HUDEP-2 (cell line): ENCODE measurements around the gene TMEM156.

Source experiments
- DNase-seq, 76 experiments: peaks; one replicate each; lab custom pipeline; 2025; ENCODE audit not compliant: unreplicated experiment in 76 of 76; lab: John Stamatoyannopoulos, UW

Gene TMEM156

GRCh38 chr4:38930707-38931106 is 101.5 kb downstream of the TMEM156 start:
- no peak for DNase-seq

- no peak for DNase-seq
These were observed 102.0 kb downstream of the TMEM156 start for GRCh38 chr4:38930204-38930603.

DNA sequence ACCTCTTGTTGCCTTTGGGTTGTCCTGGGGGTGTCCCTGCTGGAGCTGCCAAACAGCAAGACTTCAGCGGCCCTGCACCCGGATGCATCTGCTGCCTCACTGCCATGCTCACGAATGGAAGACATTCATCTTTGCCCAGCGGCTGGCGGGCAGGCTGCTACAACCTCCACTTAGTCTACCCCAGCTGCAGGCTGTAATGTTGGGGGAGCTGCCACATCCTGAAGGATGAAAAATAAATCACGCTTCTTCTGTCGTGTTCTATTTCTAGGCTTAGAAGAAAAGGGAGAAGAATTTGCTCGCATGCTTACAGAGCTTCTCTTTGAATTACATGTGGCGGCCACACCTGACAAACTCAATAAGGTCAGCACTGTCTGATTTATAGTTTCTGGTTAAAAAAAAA is 103.2 kb downstream of the TMEM156 start:
- no peak for DNase-seq

DNA sequence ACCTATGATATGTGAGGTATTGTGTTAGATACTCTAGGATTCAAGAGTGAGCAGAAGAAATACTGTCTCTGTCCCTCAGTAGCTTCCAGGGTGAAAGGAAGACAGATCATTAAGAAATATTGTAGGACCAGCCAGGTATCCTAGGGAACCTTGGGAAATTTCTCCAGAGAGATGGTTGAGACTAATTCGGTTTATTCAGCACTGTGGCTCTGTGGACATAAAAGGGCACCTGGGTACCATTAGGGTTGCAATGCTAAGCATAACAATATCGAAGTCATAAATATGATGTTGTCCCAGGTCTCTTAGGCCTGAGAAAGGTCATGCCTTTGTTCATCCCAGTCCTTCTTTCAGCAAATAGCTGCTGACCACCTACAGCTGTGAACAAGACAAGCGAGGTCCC is 103.6 kb downstream of the TMEM156 start:
- no peak for DNase-seq

DNA sequence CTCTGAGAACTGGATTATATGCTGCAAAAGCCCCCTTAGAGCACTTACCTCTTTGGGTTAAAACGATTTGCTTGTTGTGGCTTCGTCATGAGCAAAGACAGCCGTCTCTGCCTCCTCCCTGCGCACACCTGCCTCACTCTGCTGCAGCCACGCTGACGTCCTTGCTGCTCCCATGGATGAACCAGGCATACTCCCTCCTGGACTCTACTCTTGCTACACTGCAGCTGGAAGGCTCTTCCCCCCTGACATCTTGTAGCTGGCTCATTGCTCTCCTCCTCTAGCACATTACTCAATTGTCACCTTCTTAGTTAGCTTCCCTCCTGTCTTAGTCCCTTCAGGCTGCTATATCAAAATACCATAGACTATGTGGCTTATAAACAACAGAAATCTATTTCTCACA is 105.3 kb downstream of the TMEM156 start:
- DNase-seq: no peak

- no peak for DNase-seq
These were observed 106.5 kb downstream of the TMEM156 start for GRCh38 chr4:38925492-38926413.

DNA sequence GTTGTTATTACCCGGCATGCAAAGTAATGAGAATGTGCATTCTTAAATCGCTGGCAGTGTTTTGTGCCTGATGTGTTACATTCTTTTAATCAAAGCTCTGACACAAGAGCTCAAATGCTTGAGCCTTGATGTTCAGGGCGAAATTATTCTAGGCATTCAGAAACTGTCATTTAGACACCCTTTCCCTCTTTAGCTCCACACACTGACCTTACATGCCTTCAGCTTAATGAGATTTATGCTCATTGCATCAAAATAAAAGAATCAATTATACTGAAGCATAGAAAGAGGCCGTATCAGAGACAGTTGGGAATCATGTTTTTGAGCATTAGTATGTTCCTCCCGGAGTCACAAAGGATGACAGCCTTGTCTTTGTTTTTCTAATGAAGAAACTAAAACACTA is 107.9 kb downstream of the TMEM156 start:
- no peak for DNase-seq

DNA sequence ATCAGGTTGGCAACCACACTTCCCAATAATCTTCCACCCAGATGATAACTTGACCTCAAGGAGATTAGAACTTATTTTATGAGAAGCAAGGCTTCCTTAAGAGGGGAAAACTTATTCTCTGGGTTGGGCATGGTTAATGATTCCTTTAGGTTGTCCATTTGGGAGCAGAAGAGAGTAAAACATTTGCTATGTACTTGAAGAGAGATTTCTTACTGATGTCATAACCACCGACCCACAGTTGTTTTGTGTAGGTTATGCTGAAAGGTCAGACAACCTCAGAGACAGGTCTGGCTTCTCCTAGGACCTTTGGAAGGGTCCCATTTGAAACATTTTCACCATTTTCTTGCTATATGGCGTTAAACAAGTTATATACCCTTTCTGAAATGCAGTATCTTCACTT is 108.5 kb downstream of the TMEM156 start:
- no peak for DNase-seq

DNA sequence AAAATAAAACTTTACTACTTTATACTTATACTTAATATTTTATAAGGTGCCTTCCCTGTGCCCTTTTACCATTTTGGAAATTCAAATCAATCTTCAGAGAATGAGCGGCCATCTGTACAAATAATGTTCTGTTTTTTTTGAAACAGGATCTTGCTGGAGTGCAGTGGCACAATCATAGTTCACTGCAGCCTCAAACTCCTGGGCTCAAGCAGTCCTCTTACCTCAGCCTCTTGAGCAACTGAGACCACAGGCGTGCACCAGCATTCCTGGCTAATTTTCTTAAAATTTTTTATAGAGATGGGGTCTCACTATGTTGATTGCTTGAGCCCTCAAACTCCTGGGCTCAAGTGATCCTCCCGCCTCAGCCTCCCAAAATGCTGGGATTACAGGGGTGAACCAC is 111.1 kb downstream of the TMEM156 start:
- DNase-seq: no peak

DNA sequence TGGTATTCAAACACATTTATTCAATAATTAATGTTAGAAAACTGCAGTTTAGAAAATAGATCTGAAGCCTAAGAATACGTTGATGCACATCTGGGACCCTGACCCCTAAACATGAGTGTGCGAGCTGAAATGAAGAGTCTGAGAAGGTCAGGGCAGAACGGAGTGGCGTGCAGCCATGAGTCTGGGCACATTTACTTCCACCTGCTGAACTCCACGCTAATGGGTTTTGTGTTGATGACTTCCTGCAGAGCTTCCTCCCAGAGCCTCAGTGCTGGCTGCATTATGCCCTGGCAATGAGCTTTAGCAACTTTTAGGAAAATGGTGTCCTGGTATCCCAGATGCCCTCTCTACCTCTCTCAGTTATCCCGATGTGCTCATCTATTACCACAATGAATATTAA is 111.5 kb downstream of the TMEM156 start:
- no peak for DNase-seq

- DNase-seq: no peak
These were observed 112.0 kb downstream of the TMEM156 start for GRCh38 chr4:38920186-38920585.

- DNase-seq: no peak
These were observed 112.7 kb downstream of the TMEM156 start for GRCh38 chr4:38919494-38919893.

DNA sequence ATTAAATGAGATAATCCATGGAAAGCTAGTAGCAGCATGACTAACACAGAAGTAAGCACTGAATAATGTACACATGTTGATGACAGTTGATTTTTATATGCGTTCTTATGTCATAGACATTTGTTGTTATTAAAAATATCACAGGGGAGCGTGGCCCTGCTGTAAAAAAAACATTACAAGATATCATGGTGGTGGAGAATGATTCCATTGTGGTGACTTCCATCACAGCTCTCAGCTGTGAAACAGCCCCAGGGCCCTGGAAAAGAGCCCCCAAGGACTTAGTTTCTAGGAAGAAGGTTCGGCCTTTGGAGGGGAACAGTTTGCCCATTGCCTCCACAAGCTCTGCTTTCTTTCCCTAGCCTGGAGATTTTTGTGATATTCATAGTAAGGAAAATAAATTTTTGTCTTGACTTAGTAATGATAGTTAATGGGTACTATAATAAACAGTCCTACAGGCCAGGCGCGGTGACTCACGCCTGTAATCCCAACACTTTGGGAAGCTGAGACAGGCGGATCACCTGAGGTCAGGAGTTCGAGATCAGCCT is 114.7 kb downstream of the TMEM156 start:
- DNase-seq: no peak
